MCF 10A (cell line): ENCODE data around the gene GHSR. TPM values are rescaled to one million over a fixed set of nuclear protein-coding genes. Genes with fewer than 3 reads are reported as not detected.

Experiments
- BruUV-seq: library from RNA; stranded (reverse); fragments of 400-500 nt; replicated peaks from 2 replicates; lab custom pipeline; 2021; lab: Mats Ljungman, UMichigan
- CTCF ChIA-PET: fragments of 300-600 bp; sonication (Branson Sonifier 250); formaldehyde crosslinking; extraction: SDS; loops from one replicate; lab custom pipeline; 2021; ENCODE audit warnings: antibody characterized with exemption, inconsistent platforms; lab: Yijun Ruan, JAX
- POLR2A ChIA-PET: fragments of 300-600, 350-650 bp; sonication (Branson Sonifier 250); formaldehyde crosslinking; extraction: SDS; loops from one replicate; lab custom pipeline; 2020; ENCODE audit warnings: antibody characterized with exemption, inconsistent platforms; lab: Yijun Ruan, JAX
- DNase-seq: peaks from one replicate; pipeline ENCODE4 v3.0.0-alpha.2; 2018; ENCODE audit not compliant: unreplicated experiment
- H3K27ac Mint-ChIP-seq: one replicate; pipeline ENCODE4 v1.8.0; 2022; ENCODE audit warnings: mild to moderate bottlenecking, low read depth, mixed read lengths; ENCODE audit not compliant: unreplicated experiment
- H3K27me3 Mint-ChIP-seq: one replicate; pipeline ENCODE4 v1.8.0; 2022; ENCODE audit warnings: mixed read lengths; ENCODE audit not compliant: insufficient read depth, unreplicated experiment
- H3K36me3 Mint-ChIP-seq: one replicate; pipeline ENCODE4 v1.8.0; 2022; ENCODE audit warnings: mild to moderate bottlenecking, moderate library complexity, mixed read lengths; ENCODE audit not compliant: insufficient read depth, unreplicated experiment
- H3K4me1 Mint-ChIP-seq: one replicate; pipeline ENCODE4 v1.8.0; 2022; ENCODE audit warnings: mixed read lengths; ENCODE audit not compliant: insufficient read depth, unreplicated experiment
- H3K4me3 Mint-ChIP-seq: one replicate; pipeline ENCODE4 v1.8.0; 2022; ENCODE audit warnings: mild to moderate bottlenecking, moderate library complexity, mixed read lengths; ENCODE audit not compliant: unreplicated experiment
- H3K9me3 Mint-ChIP-seq: one replicate; pipeline ENCODE4 v1.8.0; 2022; ENCODE audit warnings: mixed read lengths; ENCODE audit not compliant: unreplicated experiment
- CTCF ChIP-seq: fragments of 200-600 bp; IDR thresholded peaks from one replicate; pipeline ENCODE4 v1.8.0; 2022; ENCODE audit warnings: antibody characterized with exemption, mild to moderate bottlenecking; ENCODE audit not compliant: unreplicated experiment
- intact Hi-C: fragments of 100-400 bp; cut with micrococcal nuclease; formaldehyde crosslinking; loops from 2 replicates; pipeline ENCODE4 v1.14.1; 2022
- total RNA-seq: library from RNA; stranded (reverse); gene quantifications from 2 replicates; pipeline ENCODE4 v1.2.3, GENCODE V29; 2022

Gene GHSR
- total RNA-seq, 1 experiment from 2014 or later, result not detected

DNA sequence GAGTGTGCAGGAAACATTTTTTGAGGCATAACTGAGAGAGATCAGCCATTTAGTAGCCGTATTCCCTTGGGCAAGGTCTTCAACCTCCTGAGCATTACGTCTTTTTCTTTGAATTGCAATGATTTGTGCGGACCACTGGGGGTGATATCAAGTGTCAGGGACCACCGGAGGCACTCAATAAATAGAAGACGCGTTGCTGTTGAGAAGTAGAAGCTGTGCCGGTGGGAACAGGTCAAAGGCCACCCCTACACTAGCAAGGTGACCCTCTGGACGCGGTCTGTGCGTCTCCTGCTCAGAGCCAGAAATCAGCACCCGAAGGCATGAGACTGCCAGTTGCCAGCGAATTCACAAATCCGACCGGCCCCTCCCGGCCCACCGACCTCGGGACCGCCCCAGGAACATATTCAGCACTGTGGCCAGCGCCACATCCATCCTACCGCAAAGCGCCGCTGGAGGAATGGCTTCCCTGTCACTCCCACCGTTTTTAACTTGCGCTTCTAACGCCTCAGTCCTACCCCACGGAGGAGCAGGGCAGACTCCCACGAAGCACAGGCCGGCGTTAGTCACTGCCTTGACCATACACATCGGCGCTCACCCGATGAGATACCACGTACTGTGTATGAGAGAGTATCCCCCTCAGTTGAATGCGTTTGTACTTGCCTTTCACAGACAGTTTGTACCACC lies 1.4 kb upstream of the GHSR start:
- Mint-ChIP-seq H3K4me1 (no peaks in the 10 kb centered on the region), H3K9me3 (peaks cover 8% of the 10 kb centered on the region), H3K27ac (no peak overlapping the region), H3K4me3 (no peak overlapping the region), H3K36me3 (no peaks in the 10 kb centered on the region), H3K27me3 (peaks cover 17% of the 10 kb centered on the region)
- CTCF ChIA-PET, result no interaction called here
- no peak for DNase-seq
- no peak for TF ChIP-seq CTCF
- BruUV-seq, result no TSS peak
- intact Hi-C loops, result no loop called here
- POLR2A ChIA-PET, result interaction anchor here (0.6 kb wide), 1 partner anchor 218 kb away, joined by 4 read pairs; no protein-coding TSS in a partner anchor

DNA sequence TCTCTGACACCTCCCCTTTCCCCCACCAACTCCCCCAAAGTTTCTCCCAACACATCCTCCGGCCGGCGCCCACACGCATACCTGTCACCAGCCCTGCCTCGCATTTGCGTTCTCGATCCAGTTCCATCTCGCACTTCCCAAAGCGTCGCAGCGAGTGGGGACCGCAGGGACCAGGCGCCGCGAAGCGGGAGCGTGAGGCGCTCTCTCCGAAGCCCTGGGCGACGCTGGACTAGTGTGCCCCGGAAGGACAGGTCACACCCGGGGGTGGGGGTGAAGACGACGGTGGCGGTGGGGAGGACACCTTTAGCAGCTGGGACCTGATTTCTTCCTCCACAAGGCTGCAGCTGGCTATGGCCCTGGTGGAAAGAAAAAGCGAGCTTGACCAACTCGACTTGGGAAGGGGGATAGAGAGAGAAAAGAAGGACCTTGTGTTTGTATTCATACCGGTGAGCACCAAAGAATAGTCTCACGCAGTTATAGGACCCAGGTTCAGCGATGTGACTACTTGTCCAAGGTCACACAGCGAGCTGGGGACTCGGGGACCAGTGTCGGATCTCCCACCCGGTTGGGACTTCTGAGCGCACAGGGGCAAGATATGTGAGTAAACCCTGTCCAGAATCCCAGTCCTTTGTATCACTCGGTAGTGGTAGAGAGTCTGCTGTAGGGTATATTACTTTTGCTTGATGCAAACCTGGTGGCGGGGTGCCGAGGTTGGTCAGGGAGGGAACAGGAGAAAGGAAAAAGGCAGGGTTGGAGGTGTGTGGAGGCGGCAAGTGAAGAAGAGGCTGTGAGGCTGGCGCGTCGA lies 607 bp upstream of the GHSR start:
- ChIA-PET CTCF (no interaction called here), POLR2A (interaction anchor here (0.6 kb wide), 1 partner anchor 219 kb away, joined by 4 read pairs; no protein-coding TSS in a partner anchor)
- no peaks in the 10 kb centered on the region for H3K4me1 Mint-ChIP-seq
- H3K9me3 Mint-ChIP-seq, result peaks cover 8% of the 10 kb centered on the region
- no peak overlapping the region for H3K4me3 Mint-ChIP-seq
- intact Hi-C loops, result no loop called here
- no peaks in the 10 kb centered on the region for H3K36me3 Mint-ChIP-seq
- BruUV-seq, result no TSS peak
- DNase-seq, result no peak
- TF ChIP-seq CTCF, result no peak
- H3K27ac Mint-ChIP-seq, result no peak overlapping the region
- peaks cover 17% of the 10 kb centered on the region for H3K27me3 Mint-ChIP-seq

DNA sequence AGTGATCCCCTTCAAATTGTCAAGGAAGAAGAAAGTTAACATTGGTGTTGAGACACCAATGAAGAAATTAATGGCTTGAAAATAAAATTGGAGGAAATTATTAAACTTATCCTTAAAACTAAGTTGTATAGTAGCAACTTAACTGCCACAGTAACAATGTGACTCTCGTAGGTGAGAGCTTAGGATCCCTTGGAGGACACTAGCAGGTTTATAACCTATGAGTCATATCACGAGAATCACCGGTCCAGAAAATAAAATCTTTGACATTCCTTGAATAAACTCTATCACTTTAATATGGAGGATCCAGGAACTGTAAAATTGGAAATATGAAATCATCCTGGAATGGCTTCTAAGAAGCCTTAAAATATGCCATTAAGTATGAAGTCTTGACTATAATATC lies 2.1 kb downstream of the GHSR start:
- Mint-ChIP-seq H3K36me3 (no peaks in the 10 kb centered on the region), H3K27ac (no peak overlapping the region), H3K4me1 (no peaks in the 10 kb centered on the region), H3K9me3 (peaks cover 8% of the 10 kb centered on the region), H3K4me3 (no peak overlapping the region), H3K27me3 (peaks cover 17% of the 10 kb centered on the region)
- no TSS peak for BruUV-seq
- no peak for TF ChIP-seq CTCF
- ChIA-PET CTCF (interaction anchor here (0.7 to 0.8 kb wide), 2 partner anchors 16 to 175 kb away, joined by 3 read pairs; no protein-coding TSS in a partner anchor), POLR2A (no interaction called here)
- intact Hi-C loops, result no loop called here
- no peak for DNase-seq

GRCh38 chr3:172444821-172445220 lies 3.4 kb downstream of the GHSR start:
- intact Hi-C loops, result no loop called here
- Mint-ChIP-seq H3K4me1 (no peaks in the 10 kb centered on the region), H3K27me3 (peaks cover 17% of the 10 kb centered on the region), H3K27ac (no peak overlapping the region), H3K36me3 (no peaks in the 10 kb centered on the region), H3K9me3 (peaks cover 8% of the 10 kb centered on the region), H3K4me3 (no peak overlapping the region)
- TF ChIP-seq CTCF, result no peak
- ChIA-PET POLR2A (interaction anchor here (0.8 kb wide), 1 partner anchor 10 kb away, joined by 3 read pairs; no protein-coding TSS in a partner anchor), CTCF (interaction anchor here (1.2 to 1.3 kb wide), 2 partner anchors 17 to 18 kb away, joined by 7 read pairs; no protein-coding TSS in a partner anchor)
- no peak for DNase-seq
- no TSS peak for BruUV-seq
